HEK293 (cell line): ENCODE data around the gene DLL4.

ENCODE experiments used
- CTCF ChIA-PET: fragments of 350-600 bp; formaldehyde crosslinking; extraction: SDS; loops from one replicate; lab custom pipeline; 2021; ENCODE audit warnings: antibody characterized with exemption; lab: Yijun Ruan, JAX
- POLR2A ChIA-PET: fragments of 300-600 bp; formaldehyde crosslinking; extraction: SDS; loops from one replicate; lab custom pipeline; 2020; ENCODE audit warnings: antibody characterized with exemption, inconsistent platforms; lab: Yijun Ruan, JAX
- H3K27ac ChIP-seq: fragments of 200-500 bp; sonication (Bioruptor generic); 2 replicates; pipeline ENCODE4 v1.5.1; 2014; ENCODE audit warnings: low read depth, low read length, control low read depth, inconsistent platforms; ENCODE audit errors: extremely low read depth
- H3K36me3 ChIP-seq, 2 experiments: fragments of 200-500 bp in 1 of 2; sonication (Bioruptor generic) in 1 of 2; 1 replicate in 1 of 2; 2 replicates in 1 of 2; pipeline ENCODE4 v1.5.1; 2014 to 2017; ENCODE audit warnings: inconsistent platforms in 2 of 2, low read length in 2 of 2; ENCODE audit not compliant: control insufficient read depth in 2 of 2, insufficient read depth in 1 of 2
- H3K4me1 ChIP-seq: fragments of 200-500 bp; sonication (Bioruptor generic); 2 replicates; pipeline ENCODE4 v1.5.1; 2014; ENCODE audit warnings: mild to moderate bottlenecking, low read length, inconsistent platforms; ENCODE audit not compliant: control insufficient read depth, insufficient read depth
- H3K4me3 ChIP-seq: 2 replicates; pipeline ENCODE4 v1.5.1; 2011; ENCODE audit warnings: low read depth, mild to moderate bottlenecking, control low read depth, low read length, moderate library complexity
- H3K9me3 ChIP-seq: fragments of 200-500 bp; sonication (Bioruptor generic); 2 replicates; pipeline ENCODE4 v1.5.1; 2014; ENCODE audit warnings: low read depth, low read length, inconsistent platforms; ENCODE audit not compliant: control insufficient read depth, insufficient read depth
- FEZF1 ChIP-seq: fragments of 450-650 bp; formaldehyde crosslinking; IDR thresholded peaks from 2 replicates; pipeline ENCODE4 v1.5.1; 2016; ENCODE audit warnings: missing biosample characterization, missing genetic modification characterization
- MZF1 ChIP-seq: fragments of 450-650 bp; formaldehyde crosslinking; IDR thresholded peaks from 2 replicates; pipeline ENCODE4 v1.5.1; 2017; ENCODE audit warnings: missing biosample characterization, missing genetic modification characterization, borderline replicate concordance
- REST ChIP-seq: fragments of 450-650 bp; formaldehyde crosslinking; IDR thresholded peaks from 2 replicates; pipeline ENCODE4 v1.5.1; 2016; ENCODE audit warnings: missing biosample characterization, missing genetic modification characterization
- SP7 ChIP-seq: fragments of 450-650 bp; formaldehyde crosslinking; IDR thresholded peaks from 2 replicates; pipeline ENCODE4 v1.5.1; 2016; ENCODE audit warnings: missing biosample characterization, missing genetic modification characterization
- TRIM28 ChIP-seq: IDR thresholded peaks from 2 replicates; pipeline ENCODE4 v1.6.1; 2011; ENCODE audit warnings: low read length, control low read depth, borderline replicate concordance
- ZBTB11 ChIP-seq: fragments of 450-650 bp; formaldehyde crosslinking; conservative IDR thresholded peaks from 2 replicates; pipeline ENCODE4 v1.5.1; 2016; ENCODE audit warnings: low read depth, missing biosample characterization, missing genetic modification characterization
- ZNF112 ChIP-seq: fragments of 450-650 bp; formaldehyde crosslinking; IDR thresholded peaks from 2 replicates; pipeline ENCODE4 v1.5.0; 2017; ENCODE audit warnings: missing biosample characterization, missing genetic modification characterization
- ZNF140 ChIP-seq: fragments of 450-650 bp; formaldehyde crosslinking; IDR thresholded peaks from 2 replicates; pipeline ENCODE4 v1.5.1; 2016; ENCODE audit warnings: missing biosample characterization, missing genetic modification characterization
- ZNF280D ChIP-seq: fragments of 450-650 bp; formaldehyde crosslinking; IDR thresholded peaks from 2 replicates; pipeline ENCODE4 v1.5.1; 2016; ENCODE audit warnings: missing biosample characterization, missing genetic modification characterization
- ZNF302 ChIP-seq: fragments of 450-650 bp; formaldehyde crosslinking; IDR thresholded peaks from 2 replicates; pipeline ENCODE4 v1.5.1; 2016; ENCODE audit warnings: missing biosample characterization, missing genetic modification characterization, low read depth
- ZNF324 ChIP-seq: fragments of 450-650 bp; formaldehyde crosslinking; IDR thresholded peaks from 2 replicates; pipeline ENCODE4 v1.5.1; 2016; ENCODE audit warnings: missing biosample characterization, missing genetic modification characterization
- ZNF335 ChIP-seq: fragments of 450-650 bp; formaldehyde crosslinking; conservative IDR thresholded peaks from 2 replicates; pipeline ENCODE4 v1.5.1; 2016; ENCODE audit warnings: missing biosample characterization, missing genetic modification characterization
- ZNF350 ChIP-seq: fragments of 450-650 bp; formaldehyde crosslinking; IDR thresholded peaks from 2 replicates; pipeline ENCODE4 v1.5.0; 2017; ENCODE audit warnings: missing biosample characterization, mild to moderate bottlenecking, missing genetic modification characterization
- ZNF354C ChIP-seq: fragments of 450-650 bp; formaldehyde crosslinking; IDR thresholded peaks from 2 replicates; pipeline ENCODE4 v1.5.1; 2016; ENCODE audit warnings: missing biosample characterization, missing genetic modification characterization, low read depth, borderline replicate concordance
- ZNF449 ChIP-seq: fragments of 450-650 bp; formaldehyde crosslinking; IDR thresholded peaks from 2 replicates; pipeline ENCODE4 v1.5.1; 2017; ENCODE audit warnings: missing biosample characterization, mild to moderate bottlenecking, missing genetic modification characterization, moderate library complexity
- ZNF560 ChIP-seq: fragments of 450-650 bp; formaldehyde crosslinking; IDR thresholded peaks from 2 replicates; pipeline ENCODE4 v1.5.1; 2017; ENCODE audit warnings: missing biosample characterization, missing genetic modification characterization, borderline replicate concordance
- ZNF837 ChIP-seq: fragments of 450-650 bp; formaldehyde crosslinking; IDR thresholded peaks from 2 replicates; pipeline ENCODE4 v1.5.1; 2016; ENCODE audit warnings: missing biosample characterization, missing genetic modification characterization
- ZSCAN16 ChIP-seq: fragments of 450-650 bp; formaldehyde crosslinking; IDR thresholded peaks from 2 replicates; pipeline ENCODE4 v1.5.1; 2016; ENCODE audit warnings: missing biosample characterization, missing genetic modification characterization
- ZSCAN30 ChIP-seq: fragments of 450-650 bp; IDR thresholded peaks from 2 replicates; pipeline ENCODE4 v1.5.1; 2018; ENCODE audit warnings: missing biosample characterization, mild to moderate bottlenecking, missing genetic modification characterization, moderate library complexity
- ZXDB ChIP-seq: fragments of 450-650 bp; formaldehyde crosslinking; IDR thresholded peaks from 2 replicates; pipeline ENCODE4 v1.5.1; 2016; ENCODE audit warnings: missing biosample characterization, missing genetic modification characterization

The DLL4 gene

GRCh38 chr15:40894681-40895448 is 34.3 kb upstream of the DLL4 start (continued):
- TF ChIP-seq ZNF560 (tag by site-specific recombination) (no peak), MZF1 (tag by site-specific recombination) (no peak), SP7 (no peak), ZNF302 (no peak), ZXDB (tag by site-specific recombination) (no peak), ZNF280D (tag by site-specific recombination) (no peak), ZNF335 (tag by site-specific recombination) (peak; percentile 81), ZNF350 (tag by site-specific recombination) (no peak), ZSCAN30 (tag by site-specific recombination) (no peak)

- CTCF ChIA-PET, result interaction anchor here (0.5 to 1.3 kb wide), 3 partner anchors 7 to 620 kb away, joined by 3 read pairs; no protein-coding TSS in a partner anchor
Measured at GRCh38 chr15:40899536-40900207, 29.5 kb upstream of the DLL4 start.

More at GRCh38 chr15:40899536-40900207, 29.5 kb upstream of the DLL4 start:
- Histone ChIP-seq H3K27ac (no peak overlapping the region), H3K4me1 (no peaks in the 10 kb centered on the region), H3K36me3 (peaks cover 0 to 72% of the 10 kb centered on the region in 2 experiments; a peak in 2 of 3 replicates), H3K4me3 (no peak overlapping the region), H3K9me3 (no peaks in the 10 kb centered on the region)
- TF ChIP-seq FEZF1 (tag by site-specific recombination), result no peak
- no peak for TF ChIP-seq ZNF140 (tag by site-specific recombination)
- TF ChIP-seq TRIM28, result no peak
- no peak for TF ChIP-seq ZBTB11 (tag by site-specific recombination)
- no peak for TF ChIP-seq ZNF837
- TF ChIP-seq ZNF449 (tag by site-specific recombination), result no peak
- TF ChIP-seq ZSCAN16, result no peak
- TF ChIP-seq ZNF354C (tag by site-specific recombination), result no peak
- no peak for TF ChIP-seq ZNF112 (tag by site-specific recombination)
- TF ChIP-seq ZNF324 (tag by site-specific recombination), result no peak
- TF ChIP-seq REST (tag by site-specific recombination), result no peak
- TF ChIP-seq ZSCAN30 (tag by site-specific recombination), result no peak
- POLR2A ChIA-PET, result no interaction called here
